ENCODE results near the gene BCAM. TPM values are rescaled to one million over a fixed set of nuclear protein-coding genes. Genes with fewer than 3 reads are reported as not detected.

The BCAM gene
- total RNA-seq, 1 experiment from 2014 or later: 78.7 TPM

DNA sequence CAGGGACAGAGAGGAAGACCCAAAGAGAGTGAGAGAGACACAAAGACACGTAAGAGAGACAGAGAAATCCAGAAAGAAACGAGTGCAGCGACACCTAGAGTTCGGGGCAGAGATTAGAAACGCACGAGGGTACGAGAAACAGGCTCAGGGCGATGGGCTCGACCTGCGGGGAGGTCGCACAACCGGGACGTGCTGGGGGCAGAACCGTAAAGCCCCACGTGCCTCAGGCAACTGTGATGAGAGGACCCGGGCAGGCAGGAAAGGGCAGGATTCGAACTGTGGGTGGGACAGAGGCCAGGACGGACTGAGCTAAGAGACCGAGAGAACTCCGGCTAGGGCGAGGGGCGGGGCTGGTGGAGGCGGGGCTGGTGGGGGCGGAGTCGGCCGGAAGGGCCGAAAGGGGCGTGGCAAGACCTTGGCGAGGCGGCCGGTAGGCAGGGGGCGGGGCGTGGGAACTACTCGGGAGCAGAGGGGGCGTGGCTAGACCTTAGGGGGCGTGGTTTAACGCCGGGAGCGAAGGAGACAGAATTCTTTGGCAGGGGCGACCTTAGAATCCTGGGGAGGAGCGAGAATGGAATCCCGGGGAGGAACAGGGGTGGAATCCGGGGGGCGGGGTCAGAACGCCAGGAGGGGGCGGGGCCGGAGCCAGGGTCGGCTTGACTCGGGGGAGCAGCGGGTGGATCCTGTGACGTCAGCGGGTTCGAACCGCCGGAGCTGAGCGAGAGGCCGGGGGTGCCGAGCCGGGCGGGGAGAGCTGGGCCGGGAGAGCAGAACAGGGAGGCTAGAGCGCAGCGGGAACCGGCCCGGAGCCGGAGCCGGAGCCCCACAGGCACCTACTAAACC, 36.9 kb downstream of the BCAM start, which contains the start of gene NECTIN2:
NECTIN2 (plus strand) TSS at position 686 of the 843 bp plus-strand sequence. CDS start 229 bp downstream, outside the sequence.
- ChIA-PET POLR2A (interaction anchor here (0.6 to 1.4 kb wide), 10 partner anchors 37 to 267 kb away, joined by 3 to 6 read pairs (median 4); partner anchors contain the start of genes BCAM and TOMM40), CTCF (interaction anchor here (0.7 to 1.5 kb wide), 12 partner anchors 10 to 275 kb away, joined by 3 to 18 read pairs (median 4); partner anchors contain the start of gene TOMM40), RAD21 (ENCODE audit: low non-redundant PET in 1 of 2, low total read pairs in 2 of 2, uncharacterized antibody in 2 of 2, unreplicated experiment in 2 of 2) (interaction anchor here (0.7 to 0.9 kb wide), 7 partner anchors 39 to 275 kb away, joined by 3 to 8 read pairs (median 5); no protein-coding TSS in a partner anchor)
- H3K36me3 ChIP-seq (ENCODE audit: control insufficient read depth in 1 of 2, insufficient read depth in 2 of 2, low read length in 2 of 2): no peaks in the 10 kb centered on the region
- peak; percentile 61 for TF ChIP-seq POLR2AphosphoS5 (IDR thresholded peaks at IDR 0.05; ENCODE audit: low read depth, low read length)
- TF ChIP-seq EGR1 (IDR thresholded peaks at IDR 0.05; ENCODE audit: low read depth): no peak; the same call in 1 of the 2 replicates
- peak; percentile 32 for TF ChIP-seq YY1 (IDR thresholded peaks at IDR 0.05; ENCODE audit: extremely low read depth, insufficient replicate concordance, low read depth, low read length)
- TF ChIP-seq CEBPB (IDR thresholded peaks at IDR 0.05; ENCODE audit: low read depth): no peak
- TF ChIP-seq FOSL1 (IDR thresholded peaks at IDR 0.05; ENCODE audit: low read depth): no peak
- peak; percentile 69 for TF ChIP-seq SP1 (IDR thresholded peaks at IDR 0.05; ENCODE audit: low read depth)
- TF ChIP-seq, protein P1, sequence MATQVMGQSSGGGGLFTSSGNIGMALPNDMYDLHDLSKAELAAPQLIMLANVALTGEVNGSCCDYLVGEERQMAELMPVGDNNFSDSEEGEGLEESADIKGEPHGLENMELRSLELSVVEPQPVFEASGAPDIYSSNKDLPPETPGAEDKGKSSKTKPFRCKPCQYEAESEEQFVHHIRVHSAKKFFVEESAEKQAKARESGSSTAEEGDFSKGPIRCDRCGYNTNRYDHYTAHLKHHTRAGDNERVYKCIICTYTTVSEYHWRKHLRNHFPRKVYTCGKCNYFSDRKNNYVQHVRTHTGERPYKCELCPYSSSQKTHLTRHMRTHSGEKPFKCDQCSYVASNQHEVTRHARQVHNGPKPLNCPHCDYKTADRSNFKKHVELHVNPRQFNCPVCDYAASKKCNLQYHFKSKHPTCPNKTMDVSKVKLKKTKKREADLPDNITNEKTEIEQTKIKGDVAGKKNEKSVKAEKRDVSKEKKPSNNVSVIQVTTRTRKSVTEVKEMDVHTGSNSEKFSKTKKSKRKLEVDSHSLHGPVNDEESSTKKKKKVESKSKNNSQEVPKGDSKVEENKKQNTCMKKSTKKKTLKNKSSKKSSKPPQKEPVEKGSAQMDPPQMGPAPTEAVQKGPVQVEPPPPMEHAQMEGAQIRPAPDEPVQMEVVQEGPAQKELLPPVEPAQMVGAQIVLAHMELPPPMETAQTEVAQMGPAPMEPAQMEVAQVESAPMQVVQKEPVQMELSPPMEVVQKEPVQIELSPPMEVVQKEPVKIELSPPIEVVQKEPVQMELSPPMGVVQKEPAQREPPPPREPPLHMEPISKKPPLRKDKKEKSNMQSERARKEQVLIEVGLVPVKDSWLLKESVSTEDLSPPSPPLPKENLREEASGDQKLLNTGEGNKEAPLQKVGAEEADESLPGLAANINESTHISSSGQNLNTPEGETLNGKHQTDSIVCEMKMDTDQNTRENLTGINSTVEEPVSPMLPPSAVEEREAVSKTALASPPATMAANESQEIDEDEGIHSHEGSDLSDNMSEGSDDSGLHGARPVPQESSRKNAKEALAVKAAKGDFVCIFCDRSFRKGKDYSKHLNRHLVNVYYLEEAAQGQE (IDR thresholded peaks at IDR 0.05; ENCODE audit: low read depth): no peak
- TF ChIP-seq, protein P2, sequence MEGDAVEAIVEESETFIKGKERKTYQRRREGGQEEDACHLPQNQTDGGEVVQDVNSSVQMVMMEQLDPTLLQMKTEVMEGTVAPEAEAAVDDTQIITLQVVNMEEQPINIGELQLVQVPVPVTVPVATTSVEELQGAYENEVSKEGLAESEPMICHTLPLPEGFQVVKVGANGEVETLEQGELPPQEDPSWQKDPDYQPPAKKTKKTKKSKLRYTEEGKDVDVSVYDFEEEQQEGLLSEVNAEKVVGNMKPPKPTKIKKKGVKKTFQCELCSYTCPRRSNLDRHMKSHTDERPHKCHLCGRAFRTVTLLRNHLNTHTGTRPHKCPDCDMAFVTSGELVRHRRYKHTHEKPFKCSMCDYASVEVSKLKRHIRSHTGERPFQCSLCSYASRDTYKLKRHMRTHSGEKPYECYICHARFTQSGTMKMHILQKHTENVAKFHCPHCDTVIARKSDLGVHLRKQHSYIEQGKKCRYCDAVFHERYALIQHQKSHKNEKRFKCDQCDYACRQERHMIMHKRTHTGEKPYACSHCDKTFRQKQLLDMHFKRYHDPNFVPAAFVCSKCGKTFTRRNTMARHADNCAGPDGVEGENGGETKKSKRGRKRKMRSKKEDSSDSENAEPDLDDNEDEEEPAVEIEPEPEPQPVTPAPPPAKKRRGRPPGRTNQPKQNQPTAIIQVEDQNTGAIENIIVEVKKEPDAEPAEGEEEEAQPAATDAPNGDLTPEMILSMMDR (IDR thresholded peaks at IDR 0.05 in 2 of 3, conservative IDR thresholded peaks at IDR 0.05 in 1 of 3; ENCODE audit: borderline replicate concordance in 1 of 3, insufficient read depth in 1 of 3, low read depth in 2 of 3, low read length in 2 of 3): peak; percentile 69 to 87 (median 72); a peak in 5 of 6 replicates
- TF ChIP-seq, protein P3, sequence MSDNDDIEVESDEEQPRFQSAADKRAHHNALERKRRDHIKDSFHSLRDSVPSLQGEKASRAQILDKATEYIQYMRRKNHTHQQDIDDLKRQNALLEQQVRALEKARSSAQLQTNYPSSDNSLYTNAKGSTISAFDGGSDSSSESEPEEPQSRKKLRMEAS (IDR thresholded peaks at IDR 0.05): peak; percentile 88
- no peak for TF ChIP-seq TCF7L2 (IDR thresholded peaks at IDR 0.05; ENCODE audit: borderline replicate concordance, extremely low read depth, insufficient read depth, insufficient read length)
- peak within 1 kb of the TSS; percentile 93 for H3K9ac ChIP-seq (ENCODE audit: low read length)
- no peaks in the 10 kb centered on the region for H3K9me2 ChIP-seq (ENCODE audit: insufficient read depth)
- peak within 1 kb of the TSS; percentile 92 for H3K27ac ChIP-seq (ENCODE audit: low read depth, low read length)
- H2AFZ ChIP-seq (ENCODE audit: low read depth, low read length, poor library complexity, severe bottlenecking): no peak within 1 kb of the TSS
- H3K27me3 ChIP-seq (ENCODE audit: insufficient read depth, low read length): no peaks in the 10 kb centered on the region
- peak within 1 kb of the TSS; percentile 98 to 99 for H3K4me3 ChIP-seq (replicated peaks in 1 of 2; ENCODE audit: low read depth in 1 of 2, low read length in 2 of 2)
- H3K4me2 ChIP-seq (ENCODE audit: low read length): peak within 1 kb of the TSS; percentile 97
- intact Hi-C loops (cut with micrococcal nuclease): loop anchor here (2.0 to 10.0 kb wide), 5 partner anchors 37 to 161 kb away; partner anchors contain the start of genes BCAM and CBLC
- DNase-seq (ENCODE audit: low read depth, low spot score) (peak; percentile 98), ATAC-seq (peak; percentile 66)
- no peaks in the 10 kb centered on the region for H4K20me1 ChIP-seq (ENCODE audit: insufficient read depth)
- peaks cover 47% of the 10 kb centered on the region for H3K79me2 ChIP-seq (ENCODE audit: insufficient read depth, low read length)
- BruUV-seq (replicated peaks): no TSS peak
- peaks cover 22 to 66% of the 10 kb centered on the region in 2 experiments for H3K4me1 ChIP-seq (ENCODE audit: control insufficient read depth in 1 of 2, insufficient read depth in 2 of 2, low read length in 2 of 2)
- H3K9me3 ChIP-seq (ENCODE audit: control insufficient read depth in 1 of 2, insufficient read depth in 1 of 2, low read depth in 1 of 2, low read length in 2 of 2): no peaks in the 10 kb centered on the region

Data from HCT116 (cell line).